ENCODE measurements around the gene VAC14.

VAC14 gene

DNA sequence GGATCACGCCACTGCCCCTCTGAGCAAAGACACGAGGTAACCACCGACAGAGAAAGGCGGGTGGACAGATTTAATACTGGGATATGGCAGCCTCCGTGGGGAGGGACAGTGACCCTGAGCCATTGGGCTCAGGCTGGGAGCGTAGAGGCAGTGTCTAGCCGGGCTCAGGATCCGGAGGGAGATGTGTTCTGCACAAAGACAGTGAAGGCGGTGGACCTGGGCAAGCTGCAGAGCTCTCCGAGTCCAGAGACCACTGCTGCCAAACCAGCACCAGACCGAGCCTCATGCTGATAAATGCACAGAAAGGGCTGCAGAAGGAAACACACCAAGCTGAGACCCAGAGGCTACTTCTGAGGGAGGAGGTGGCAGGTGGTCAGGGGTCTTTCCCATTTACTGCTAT, 88.6 kb downstream of the VAC14 start:
- Mint-ChIP-seq H3K27ac (no peak overlapping the region), H3K27me3 (ENCODE audit: low read depth) (no peaks in the 10 kb centered on the region), H3K36me3 (ENCODE audit: low read depth) (no peaks in the 10 kb centered on the region)

DNA sequence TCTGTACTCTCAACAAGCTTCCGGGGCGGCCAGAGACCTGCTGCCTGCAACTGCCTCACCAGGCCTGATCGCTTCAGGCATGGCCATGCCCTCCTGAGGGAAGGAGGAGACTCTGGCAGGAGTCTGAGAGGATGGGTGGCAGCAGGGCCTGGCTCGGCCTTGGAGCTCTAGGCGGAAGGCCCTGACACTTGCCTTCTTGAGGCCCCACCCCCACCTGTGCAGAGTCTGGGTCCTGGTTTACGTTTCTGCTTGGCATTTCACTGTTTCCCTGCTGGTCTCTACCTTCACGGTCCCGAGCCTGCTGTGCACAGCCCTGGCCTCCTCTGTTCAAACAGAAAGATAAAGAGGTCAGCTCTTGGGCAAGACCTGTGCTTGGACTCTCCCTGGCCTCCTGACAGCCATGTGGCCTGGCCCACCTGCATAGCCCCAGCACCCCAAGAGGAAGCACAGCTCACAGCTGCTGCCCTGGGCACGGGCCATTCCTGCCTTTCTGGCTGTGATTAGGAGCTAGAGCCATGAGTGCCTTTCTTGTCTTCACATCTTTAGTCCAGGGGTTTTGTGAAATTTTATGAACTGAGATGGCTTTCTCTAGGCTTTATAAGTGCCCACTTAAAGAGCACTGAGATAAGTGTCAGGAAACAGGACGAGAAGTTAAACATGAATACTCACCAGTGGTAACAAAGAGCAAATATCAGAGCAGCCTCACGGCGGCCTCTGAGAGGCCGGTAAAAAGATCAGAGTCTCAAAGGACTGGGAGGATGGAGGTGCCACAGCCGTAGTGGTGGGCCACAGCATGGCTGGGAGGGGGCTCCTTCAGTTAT, 89.5 kb downstream of the VAC14 start:
- DNase-seq (ENCODE audit: low spot score) = no peak
- no peaks in the 10 kb centered on the region for H3K36me3 Mint-ChIP-seq (ENCODE audit: low read depth)
- H3K4me3 Mint-ChIP-seq = no peak overlapping the region
- no peak overlapping the region for H3K27ac Mint-ChIP-seq
- H3K27me3 Mint-ChIP-seq (ENCODE audit: low read depth) = no peaks in the 10 kb centered on the region
- no peaks in the 10 kb centered on the region for H3K9me3 Mint-ChIP-seq
- no peaks in the 10 kb centered on the region for H3K4me1 Mint-ChIP-seq (ENCODE audit: low read depth)

More for the DNA sequence above, 88.6 kb downstream of the VAC14 start:
- Mint-ChIP-seq H3K4me1 (ENCODE audit: low read depth) (no peaks in the 10 kb centered on the region), H3K4me3 (no peak overlapping the region), H3K9me3 (no peaks in the 10 kb centered on the region)
- DNase-seq (ENCODE audit: low spot score) = no peak

DNA sequence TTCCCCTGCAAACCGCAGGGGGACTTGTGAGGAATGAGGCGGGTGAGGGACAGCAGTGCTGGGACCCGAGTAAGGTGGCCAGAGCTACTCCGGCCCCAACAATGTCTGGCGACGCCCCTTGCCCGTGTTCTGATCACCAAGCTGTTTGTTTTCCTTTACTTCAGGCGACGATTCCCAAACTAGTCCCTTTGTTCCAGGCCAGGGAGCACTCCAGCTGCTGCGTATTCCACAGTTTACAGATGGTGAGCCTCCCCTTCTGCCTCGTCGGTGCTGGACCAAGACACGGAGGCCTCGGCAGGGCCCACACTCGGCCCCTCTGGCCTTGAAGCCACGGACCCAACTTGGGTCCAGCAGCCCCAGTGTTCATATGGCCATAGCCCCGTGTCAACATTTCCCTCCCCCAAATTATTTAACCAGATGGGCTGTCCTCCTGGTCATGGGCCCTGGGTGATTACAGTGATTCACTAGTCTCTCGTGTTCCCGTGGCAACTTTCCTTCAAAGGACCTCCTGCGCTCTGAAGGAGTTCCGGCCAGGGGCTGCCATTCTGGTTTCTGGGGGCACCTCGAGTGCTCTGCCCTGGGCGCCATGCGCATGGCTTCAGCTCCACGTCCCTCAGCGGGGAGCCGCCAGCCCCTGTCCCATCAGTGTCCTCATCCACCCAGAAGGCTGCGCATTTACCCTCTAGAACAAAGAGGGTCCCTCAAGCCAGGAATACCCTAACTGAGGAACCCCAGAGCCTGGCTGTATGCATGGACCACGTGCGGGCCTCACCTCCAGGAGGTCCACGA, 90.3 kb downstream of the VAC14 start:
- H3K4me3 Mint-ChIP-seq = no peak overlapping the region
- H3K27ac Mint-ChIP-seq = no peak overlapping the region
- H3K9me3 Mint-ChIP-seq = no peaks in the 10 kb centered on the region
- H3K27me3 Mint-ChIP-seq (ENCODE audit: low read depth) = no peaks in the 10 kb centered on the region
- no peaks in the 10 kb centered on the region for H3K4me1 Mint-ChIP-seq (ENCODE audit: low read depth)
- no peak for DNase-seq (ENCODE audit: low spot score)
- no peaks in the 10 kb centered on the region for H3K36me3 Mint-ChIP-seq (ENCODE audit: low read depth)

DNA sequence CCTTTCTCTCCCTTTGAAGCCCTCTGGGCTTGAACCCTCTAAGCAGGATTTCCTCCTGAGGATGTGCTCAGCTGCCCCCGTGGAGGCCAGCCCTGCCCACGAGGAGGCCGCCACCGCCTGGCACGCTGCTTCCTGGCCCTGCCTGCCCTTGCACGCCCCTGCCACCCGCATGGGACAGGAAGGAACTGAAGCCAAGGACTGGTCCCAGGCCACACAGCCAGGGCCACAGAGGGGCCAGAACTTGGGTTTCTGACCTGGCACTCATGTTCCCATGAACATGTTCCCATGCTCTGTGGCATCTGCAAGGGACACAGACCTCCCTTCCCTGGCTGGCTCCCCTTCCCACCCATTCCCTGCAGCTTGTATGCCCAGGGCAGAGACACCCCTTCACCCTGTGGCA, 91.0 kb downstream of the VAC14 start:
- Mint-ChIP-seq H3K4me1 (ENCODE audit: low read depth) (no peaks in the 10 kb centered on the region), H3K27ac (no peak overlapping the region), H3K27me3 (ENCODE audit: low read depth) (no peaks in the 10 kb centered on the region), H3K9me3 (no peaks in the 10 kb centered on the region), H3K36me3 (ENCODE audit: low read depth) (no peaks in the 10 kb centered on the region), H3K4me3 (no peak overlapping the region)
- no peak for DNase-seq (ENCODE audit: low spot score)

DNA sequence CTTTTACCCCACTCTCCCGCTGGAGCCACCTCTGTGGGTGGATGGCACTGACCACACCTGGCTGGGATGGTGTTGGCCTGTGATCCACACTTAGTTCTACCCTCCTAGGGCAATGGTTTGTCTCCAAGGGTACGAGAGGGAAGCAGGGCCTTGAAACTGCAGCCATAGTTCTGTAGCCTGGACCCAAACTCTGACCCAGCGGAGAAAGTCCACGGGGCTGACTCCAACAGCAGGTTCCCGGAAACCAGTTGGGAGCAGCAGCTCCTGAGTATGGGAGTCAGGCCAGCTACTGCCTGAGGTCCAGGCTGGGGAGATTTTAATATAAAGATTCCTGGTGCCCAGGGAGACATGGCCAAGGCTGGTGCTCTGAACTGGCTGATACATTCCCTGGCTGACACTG, 91.5 kb downstream of the VAC14 start:
- Mint-ChIP-seq H3K9me3 (no peaks in the 10 kb centered on the region), H3K36me3 (ENCODE audit: low read depth) (no peaks in the 10 kb centered on the region), H3K27me3 (ENCODE audit: low read depth) (no peaks in the 10 kb centered on the region), H3K4me3 (no peak overlapping the region), H3K27ac (no peak overlapping the region), H3K4me1 (ENCODE audit: low read depth) (no peaks in the 10 kb centered on the region)
- no peak for DNase-seq (ENCODE audit: low spot score)

DNA sequence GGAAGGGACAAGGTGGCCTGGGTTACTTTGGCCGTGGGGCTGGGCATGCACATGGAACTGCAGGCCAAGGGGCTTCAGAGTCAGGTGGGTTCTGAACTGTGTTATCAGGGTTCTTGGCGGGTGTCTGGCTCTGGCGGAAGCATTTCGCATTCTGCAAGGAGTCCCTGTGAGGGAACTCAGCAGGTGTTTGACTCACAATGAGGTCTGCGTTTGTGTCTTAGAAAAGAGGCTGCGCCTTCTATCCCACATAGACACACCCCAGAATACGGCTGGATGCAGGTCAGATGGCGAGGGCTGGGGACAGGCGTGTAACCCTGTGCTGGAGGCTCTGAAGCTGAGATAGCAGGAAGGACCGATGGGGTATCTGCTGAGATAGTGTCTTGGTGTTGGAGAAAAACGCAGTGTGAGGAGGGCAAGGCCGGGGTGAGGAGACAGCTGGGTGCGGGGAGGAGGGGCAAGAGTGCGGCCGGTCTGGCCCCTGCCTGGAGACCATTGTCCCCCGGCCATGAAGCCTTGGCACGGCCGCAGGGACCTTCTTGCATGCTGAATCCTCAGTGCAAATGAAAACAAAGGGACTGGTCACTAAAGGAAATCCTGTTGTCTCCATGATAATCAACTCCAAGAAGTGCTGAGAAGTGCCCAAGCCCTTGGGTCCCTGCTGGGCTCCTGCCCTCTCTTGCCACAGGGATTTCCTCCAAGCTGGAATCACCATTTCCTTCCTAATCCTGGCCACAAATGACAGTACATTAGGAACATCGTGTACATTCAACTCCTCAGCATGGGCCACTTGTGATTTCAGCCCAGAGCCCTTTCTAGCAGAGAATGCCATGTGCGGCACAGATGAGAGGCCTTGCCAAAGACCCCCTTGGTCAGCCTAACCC, 92.4 kb downstream of the VAC14 start:
- Mint-ChIP-seq H3K27ac (no peak overlapping the region), H3K27me3 (ENCODE audit: low read depth) (no peaks in the 10 kb centered on the region), H3K4me3 (no peak overlapping the region), H3K4me1 (ENCODE audit: low read depth) (no peaks in the 10 kb centered on the region), H3K36me3 (ENCODE audit: low read depth) (no peaks in the 10 kb centered on the region), H3K9me3 (no peaks in the 10 kb centered on the region)
- DNase-seq (ENCODE audit: low spot score) = no peak

DNA sequence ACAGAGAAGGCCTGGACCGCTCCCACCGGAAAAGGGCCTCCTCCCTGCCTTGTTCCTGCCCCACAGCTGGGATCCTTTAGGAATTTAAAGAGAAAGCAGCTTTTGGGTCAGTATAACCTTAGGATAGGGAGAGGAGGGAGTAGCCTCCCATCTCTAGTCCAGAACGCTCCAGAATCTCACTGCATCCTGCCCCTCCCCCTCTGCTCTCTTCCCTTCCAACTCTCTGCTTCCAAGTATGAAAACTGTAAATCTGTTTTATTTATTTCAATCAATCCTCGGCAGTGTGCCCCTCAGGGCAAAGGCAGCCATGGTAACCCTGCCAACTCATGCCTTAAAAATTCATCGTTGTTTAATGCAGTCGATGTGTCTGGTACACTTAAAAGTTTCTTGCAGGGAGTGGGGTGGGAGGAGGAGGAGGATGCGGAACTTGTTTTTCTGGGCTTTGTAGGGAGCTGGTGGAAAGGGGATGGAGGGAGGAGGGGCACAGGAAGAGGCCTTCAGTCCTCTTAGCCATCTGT, 94.0 kb downstream of the VAC14 start:
- no peak for DNase-seq (ENCODE audit: low spot score)
- Mint-ChIP-seq H3K36me3 (ENCODE audit: low read depth) (no peaks in the 10 kb centered on the region), H3K4me1 (ENCODE audit: low read depth) (no peaks in the 10 kb centered on the region)

DNA sequence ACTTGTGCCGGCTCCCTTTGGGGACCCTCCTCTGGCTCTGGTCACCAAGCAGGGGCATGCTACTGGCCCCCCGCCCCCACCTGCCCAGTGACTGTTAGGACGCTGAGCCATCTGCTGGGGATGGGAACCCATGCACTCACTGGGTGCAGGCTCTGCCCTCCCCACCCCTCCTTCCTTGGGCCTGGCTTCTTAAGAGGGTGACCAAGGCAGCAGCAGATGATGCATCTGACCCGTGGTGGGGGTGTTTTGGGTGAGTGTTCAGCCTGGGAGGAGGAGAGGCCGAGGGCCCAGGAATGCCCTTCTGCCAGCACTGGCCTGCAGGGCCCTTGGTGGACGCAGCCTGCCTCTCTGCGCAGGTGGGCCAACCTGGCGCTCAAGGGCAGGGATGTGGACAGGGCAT, 95.9 kb downstream of the VAC14 start:
- Mint-ChIP-seq H3K27me3 (ENCODE audit: low read depth) (no peaks in the 10 kb centered on the region), H3K9me3 (no peaks in the 10 kb centered on the region), H3K27ac (no peak overlapping the region), H3K36me3 (ENCODE audit: low read depth) (no peaks in the 10 kb centered on the region), H3K4me1 (ENCODE audit: low read depth) (no peaks in the 10 kb centered on the region), H3K4me3 (no peak overlapping the region)
- DNase-seq (ENCODE audit: low spot score) = no peak

More for the DNA sequence above, 94.0 kb downstream of the VAC14 start:
- Mint-ChIP-seq H3K27ac (no peak overlapping the region), H3K4me3 (no peak overlapping the region), H3K9me3 (no peaks in the 10 kb centered on the region), H3K27me3 (ENCODE audit: low read depth) (no peaks in the 10 kb centered on the region)

DNA sequence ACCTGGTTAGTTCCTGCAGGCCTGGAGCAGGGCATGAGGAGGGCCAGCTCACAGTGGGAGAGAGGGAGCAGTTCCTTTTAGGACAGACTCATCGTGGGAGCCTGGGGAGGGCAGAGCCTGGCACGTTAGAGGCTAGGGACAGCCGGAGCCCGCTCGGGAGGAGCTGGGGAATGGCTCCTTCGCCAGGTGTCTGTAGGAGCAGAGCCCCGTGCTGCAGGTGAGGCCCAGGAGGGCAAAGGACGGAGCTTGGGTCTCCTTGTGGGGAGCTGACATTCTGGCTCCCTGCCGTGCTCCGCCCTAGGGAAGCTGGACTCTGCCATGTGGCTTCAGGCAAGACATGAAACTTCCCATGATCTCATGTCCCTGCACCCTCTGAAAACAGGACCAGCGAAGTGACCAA, 96.4 kb downstream of the VAC14 start:
- Mint-ChIP-seq H3K36me3 (ENCODE audit: low read depth) (no peaks in the 10 kb centered on the region), H3K9me3 (no peaks in the 10 kb centered on the region), H3K27ac (no peak overlapping the region), H3K4me3 (no peak overlapping the region), H3K27me3 (ENCODE audit: low read depth) (no peaks in the 10 kb centered on the region), H3K4me1 (ENCODE audit: low read depth) (no peaks in the 10 kb centered on the region)
- no peak for DNase-seq (ENCODE audit: low spot score)

DNA sequence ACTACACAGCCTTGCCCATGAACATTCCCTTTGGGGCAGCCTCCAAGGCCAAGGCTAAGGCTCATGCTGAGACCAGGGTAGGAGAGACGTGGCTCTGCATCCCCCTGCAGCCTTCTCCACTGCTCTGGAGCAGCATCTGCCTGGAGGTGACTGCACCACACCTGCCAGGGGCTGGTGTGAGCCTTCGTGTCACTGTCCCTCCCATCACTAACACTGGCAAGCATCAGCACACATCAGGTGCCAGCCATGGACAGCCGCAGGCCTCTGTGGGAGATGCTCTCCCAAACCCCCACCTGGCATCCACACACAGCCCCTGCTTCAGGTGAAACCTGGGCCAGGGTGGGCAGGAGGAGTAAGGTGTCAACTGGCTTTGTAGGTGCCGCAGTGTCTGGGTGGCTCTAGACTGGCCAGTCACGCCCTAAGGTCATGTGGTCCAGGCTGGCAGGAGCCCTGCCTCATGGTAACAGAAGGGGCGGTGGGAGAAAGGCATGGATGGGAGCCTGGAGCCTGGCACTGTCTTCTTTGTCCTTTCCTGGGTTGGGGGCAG, 97.0 kb downstream of the VAC14 start:
- no peak for DNase-seq (ENCODE audit: low spot score)
- H3K4me1 Mint-ChIP-seq (ENCODE audit: low read depth) = no peaks in the 10 kb centered on the region
- no peaks in the 10 kb centered on the region for H3K9me3 Mint-ChIP-seq
- H3K4me3 Mint-ChIP-seq = no peak overlapping the region
- H3K27ac Mint-ChIP-seq = no peak overlapping the region
- no peaks in the 10 kb centered on the region for H3K36me3 Mint-ChIP-seq (ENCODE audit: low read depth)
- no peaks in the 10 kb centered on the region for H3K27me3 Mint-ChIP-seq (ENCODE audit: low read depth)

DNA sequence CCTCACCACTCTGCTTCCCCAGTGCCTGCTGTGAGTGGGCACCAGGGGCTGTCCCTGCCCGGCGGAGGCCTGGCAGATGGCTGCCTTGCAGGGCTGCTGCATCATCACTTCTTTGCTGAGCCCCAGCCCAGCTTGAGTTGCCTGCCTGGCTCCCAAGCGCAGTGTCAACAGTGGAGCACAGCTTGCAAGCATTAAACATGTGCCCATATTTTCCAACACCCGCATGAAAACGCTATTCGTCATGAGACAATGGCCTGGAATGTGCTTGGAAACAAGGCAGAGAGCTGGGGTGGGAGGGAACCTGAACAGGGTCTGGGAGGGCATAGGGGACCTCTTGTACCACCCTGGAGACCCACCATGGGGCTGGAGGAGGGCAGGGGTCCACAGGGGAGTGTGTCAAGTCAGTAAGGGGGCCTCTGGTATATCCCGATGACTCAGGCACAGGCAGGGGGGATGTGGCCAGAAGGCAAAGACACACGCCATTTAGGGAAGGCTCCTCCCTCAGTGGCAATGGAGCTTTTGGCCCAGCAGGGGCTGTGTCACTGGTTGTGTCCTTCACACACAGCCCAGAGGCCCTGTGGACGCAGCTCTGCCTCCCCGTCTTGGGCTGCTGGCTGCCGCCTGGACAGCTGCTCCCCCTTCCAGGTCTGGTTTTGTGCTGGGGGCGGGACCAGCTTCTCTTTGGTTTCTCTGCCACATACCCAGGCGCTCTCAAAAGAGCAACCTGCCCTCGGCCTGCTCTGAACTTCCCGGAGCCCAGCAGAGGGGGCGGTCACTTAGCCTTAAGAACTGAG, 97.7 kb downstream of the VAC14 start:
- no peaks in the 10 kb centered on the region for H3K27me3 Mint-ChIP-seq (ENCODE audit: low read depth)
- no peak overlapping the region for H3K4me3 Mint-ChIP-seq
- no peaks in the 10 kb centered on the region for H3K9me3 Mint-ChIP-seq
- no peak overlapping the region for H3K27ac Mint-ChIP-seq
- DNase-seq (ENCODE audit: low spot score) = no peak
- H3K4me1 Mint-ChIP-seq (ENCODE audit: low read depth) = no peaks in the 10 kb centered on the region
- H3K36me3 Mint-ChIP-seq (ENCODE audit: low read depth) = no peaks in the 10 kb centered on the region

DNA sequence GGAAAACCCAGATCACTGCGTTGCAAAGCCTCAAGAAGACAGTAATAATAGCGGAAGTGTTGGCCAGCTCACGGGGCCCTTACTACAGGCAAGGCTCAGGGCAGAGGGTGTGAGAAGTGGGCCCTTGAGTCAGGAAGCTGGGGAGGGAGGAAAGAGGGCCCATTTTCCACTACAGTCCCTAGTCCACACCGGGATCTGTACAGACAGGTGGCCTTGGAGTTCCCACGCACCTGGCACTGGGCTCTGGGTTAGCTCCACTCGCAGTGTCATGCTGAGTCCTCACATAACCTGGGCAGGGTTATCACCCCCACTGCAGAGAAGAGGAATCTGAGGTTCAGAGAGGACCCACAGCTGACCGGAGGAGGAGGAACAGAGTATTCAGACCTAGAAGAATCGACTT, 98.3 kb downstream of the VAC14 start:
- no peak overlapping the region for H3K27ac Mint-ChIP-seq
- no peaks in the 10 kb centered on the region for H3K9me3 Mint-ChIP-seq
- no peak overlapping the region for H3K4me3 Mint-ChIP-seq
- H3K4me1 Mint-ChIP-seq (ENCODE audit: low read depth) = no peaks in the 10 kb centered on the region
- H3K27me3 Mint-ChIP-seq (ENCODE audit: low read depth) = no peaks in the 10 kb centered on the region
- DNase-seq (ENCODE audit: low spot score) = no peak
- H3K36me3 Mint-ChIP-seq (ENCODE audit: low read depth) = no peaks in the 10 kb centered on the region

DNA sequence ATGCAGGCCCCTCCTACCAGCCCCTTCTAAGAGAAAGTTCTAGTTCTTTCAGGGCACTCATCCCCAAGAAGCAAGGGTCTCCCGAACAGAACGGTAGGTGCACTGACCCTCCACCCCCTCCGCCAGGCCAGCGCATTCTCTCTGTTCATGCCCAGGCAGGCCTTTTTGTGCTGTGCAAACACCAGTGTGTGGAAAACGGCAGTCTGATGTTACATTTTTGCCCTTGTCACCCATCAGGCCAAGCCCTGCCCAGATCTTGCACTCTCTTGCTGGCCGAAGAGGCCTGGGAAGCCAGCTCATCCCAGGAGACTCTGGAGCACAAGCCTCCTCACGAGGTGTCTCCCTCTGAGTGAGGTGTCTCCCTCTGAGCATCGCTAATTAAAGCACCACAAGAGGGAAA, 99.0 kb downstream of the VAC14 start:
- no peak overlapping the region for H3K4me3 Mint-ChIP-seq
- DNase-seq (ENCODE audit: low spot score) = no peak
- H3K4me1 Mint-ChIP-seq (ENCODE audit: low read depth) = peaks cover 2% of the 10 kb centered on the region
- no peaks in the 10 kb centered on the region for H3K9me3 Mint-ChIP-seq
- H3K27ac Mint-ChIP-seq = no peak overlapping the region
- H3K27me3 Mint-ChIP-seq (ENCODE audit: low read depth) = no peaks in the 10 kb centered on the region
- H3K36me3 Mint-ChIP-seq (ENCODE audit: low read depth) = no peaks in the 10 kb centered on the region

All from T-helper 2 cell treated with Interferon-gamma antibody and Interleukin-4, amounts not matched to agents 5 μg/mL and 100 μg/mL, for 36 hours (primary cell).